ENCODE results near the gene NDUFB10.

GRCh38 chr16:1982991-1983543 is 23.7 kb downstream of the NDUFB10 start:
- TF ChIP-seq, protein P1, sequence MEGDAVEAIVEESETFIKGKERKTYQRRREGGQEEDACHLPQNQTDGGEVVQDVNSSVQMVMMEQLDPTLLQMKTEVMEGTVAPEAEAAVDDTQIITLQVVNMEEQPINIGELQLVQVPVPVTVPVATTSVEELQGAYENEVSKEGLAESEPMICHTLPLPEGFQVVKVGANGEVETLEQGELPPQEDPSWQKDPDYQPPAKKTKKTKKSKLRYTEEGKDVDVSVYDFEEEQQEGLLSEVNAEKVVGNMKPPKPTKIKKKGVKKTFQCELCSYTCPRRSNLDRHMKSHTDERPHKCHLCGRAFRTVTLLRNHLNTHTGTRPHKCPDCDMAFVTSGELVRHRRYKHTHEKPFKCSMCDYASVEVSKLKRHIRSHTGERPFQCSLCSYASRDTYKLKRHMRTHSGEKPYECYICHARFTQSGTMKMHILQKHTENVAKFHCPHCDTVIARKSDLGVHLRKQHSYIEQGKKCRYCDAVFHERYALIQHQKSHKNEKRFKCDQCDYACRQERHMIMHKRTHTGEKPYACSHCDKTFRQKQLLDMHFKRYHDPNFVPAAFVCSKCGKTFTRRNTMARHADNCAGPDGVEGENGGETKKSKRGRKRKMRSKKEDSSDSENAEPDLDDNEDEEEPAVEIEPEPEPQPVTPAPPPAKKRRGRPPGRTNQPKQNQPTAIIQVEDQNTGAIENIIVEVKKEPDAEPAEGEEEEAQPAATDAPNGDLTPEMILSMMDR (IDR thresholded peaks at IDR 0.05): no peak
- TF ChIP-seq POLR2A (IDR thresholded peaks at IDR 0.05): no peak

Data from right lobe of liver (tissue), 4 donors.